Keratinocyte (primary cell): ENCODE results near the gene RPTN.

Experiments used
- CTCF ChIP-seq, 3 experiments: IDR thresholded peaks in 1 of 3; conservative IDR thresholded peaks in 1 of 3; optimal IDR thresholded peaks in 1 of 3; 2 replicates in 2 of 3; 3 replicates in 1 of 3; pipeline versions ENCODE3 to v1.5.1; 2011; ENCODE audit warnings: low read length in 3 of 3, mild to moderate bottlenecking in 3 of 3, moderate library complexity in 2 of 3, control low read depth in 1 of 3, inconsistent platforms in 1 of 3; ENCODE audit not compliant: insufficient read depth in 2 of 3; ENCODE audit errors: extremely low read depth in 1 of 3
- EZH2 ChIP-seq: IDR thresholded peaks from one replicate; pipeline ENCODE4 v1.6.1; 2012; ENCODE audit warnings: inconsistent platforms, mild to moderate bottlenecking, low read length, moderate library complexity

DNA sequence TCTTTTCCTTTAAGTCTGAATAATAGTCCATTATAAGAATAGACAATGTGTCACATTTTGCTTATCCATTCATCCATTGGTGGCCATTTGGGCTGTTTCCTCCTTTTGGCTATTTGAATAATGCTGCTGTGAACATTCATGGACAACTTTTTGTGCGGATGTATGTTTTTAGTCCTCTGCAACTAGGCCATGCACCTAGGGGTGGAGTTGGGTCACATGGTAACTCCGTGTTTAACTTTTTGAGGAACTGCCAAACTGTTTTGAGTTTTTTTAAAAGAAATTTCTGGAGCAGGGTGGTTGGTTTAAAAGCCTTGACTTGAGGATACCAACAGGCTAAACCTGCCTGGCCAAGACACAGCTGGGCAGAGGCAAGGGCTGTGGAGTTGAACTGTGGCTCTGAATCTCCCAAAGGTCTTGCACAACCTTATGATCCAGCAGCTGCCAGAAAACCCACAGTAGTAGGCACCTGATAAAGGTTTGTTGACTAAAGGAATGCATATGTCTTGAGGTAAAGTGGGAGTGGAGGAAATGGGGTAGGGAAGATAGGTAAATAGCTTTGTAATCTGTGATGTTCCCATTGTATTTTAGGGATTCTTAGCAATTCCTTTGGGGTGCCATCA, 5.6 kb upstream of the RPTN start:
- TF ChIP-seq CTCF (optimal IDR thresholded peaks at IDR 0.05 in 1 of 3, IDR thresholded peaks at IDR 0.05 in 1 of 3, conservative IDR thresholded peaks at IDR 0.05 in 1 of 3; ENCODE audit: extremely low read depth in 1 of 3, insufficient read depth in 2 of 3, low read length in 3 of 3) = no peak
- no peak for TF ChIP-seq EZH2
